Heart right ventricle (tissue), 16 donors: ENCODE results near the gene FRMD6. TPM values are rescaled to one million over a fixed set of nuclear protein-coding genes. Genes with fewer than 3 reads are reported as not detected.

Source experiments
- ATAC-seq, 8 donors: fragments of 200-7000 bp; cut with Tn5 transposase; one replicate each; pipeline ENCODE4 v1.9.1; 2020; ENCODE audit warnings: mild to moderate bottlenecking in 8 of 8, moderate library complexity in 8 of 8, moderate number of reproducible peaks in 1 of 8
- DNase-seq, 2 donors: peaks; one replicate each; pipeline ENCODE4 v3.0.0-alpha.2; 2020
- H3K27ac ChIP-seq, 10 donors: fragments of 200-600 bp; sonication (generic) in 2 of 10; one replicate each; pipeline versions ENCODE4 v1.5.0 to v1.8.0; 2020 to 2022; ENCODE audit warnings: mild to moderate bottlenecking in 3 of 10
- H3K27me3 ChIP-seq, 7 donors: fragments of 200-600 bp; one replicate each; pipeline ENCODE4 v1.8.0; 2021 to 2022; ENCODE audit warnings: mild to moderate bottlenecking in 2 of 7
- H3K36me3 ChIP-seq, 9 donors: fragments of 200-600 bp; sonication (generic) in 1 of 9; one replicate each; pipeline versions ENCODE4 v1.5.0 to v1.8.0; 2020 to 2022; ENCODE audit warnings: mild to moderate bottlenecking in 2 of 9
- H3K4me1 ChIP-seq, 9 donors: fragments of 200-600 bp; sonication (generic) in 1 of 9; one replicate each; pipeline versions ENCODE4 v1.5.0 to v1.8.0; 2020 to 2022; ENCODE audit warnings: mild to moderate bottlenecking in 4 of 9
- H3K4me3 ChIP-seq, 10 donors: fragments of 200-600 bp; sonication (generic) in 2 of 10; one replicate each; pipeline versions ENCODE4 v1.5.0 to v1.8.0; 2020 to 2022; ENCODE audit warnings: mild to moderate bottlenecking in 7 of 10, moderate library complexity in 2 of 10
- H3K9me3 ChIP-seq, 11 donors: fragments of 200-600 bp in 10 of 11; sonication (generic) in 2 of 11; one replicate each; pipeline versions ENCODE4 v1.5.0 to v1.8.0; 2013 to 2022; ENCODE audit warnings: mild to moderate bottlenecking in 2 of 11, control low read depth in 1 of 11, moderate library complexity in 1 of 11
- WGBS, 2 donors: extraction: QIAGEN DNeasy Blood & Tissue Kit; methylation state at CpG; one replicate each; pipeline ENCODE4 v1.1.7; 2013; ENCODE audit warnings: inconsistent platforms in 1 of 2; 5-methylcytosine and 5-hydroxymethylcytosine counted together
- intact Hi-C, 10 donors: fragments of 100-400 bp; cut with DNase I; formaldehyde crosslinking; loops; one replicate each; pipeline versions ENCODE4 v1.11.1 to v1.14.2; 2022
- polyA plus RNA-seq, 2 donors: library from polyadenylated mRNA; stranded (reverse); fragments of 200-250 nt; gene quantifications; one replicate each; pipeline ENCODE4 v1.2.3, GENCODE V29; 2013
- total RNA-seq, 10 donors: library from RNA; stranded (reverse); fragmentation: NEBNext Ultra II Directional in 3 of 10; extraction: Animal tissue kit (Norgen Biotek cat#: 25700) in 3 of 10; gene quantifications; one replicate each; pipeline versions ENCODE4 v1.2.1 to v1.2.4, GENCODE V29; 2021 to 2023
- TF ChIP-seq, protein P1 (sequence below), 9 donors: fragments of 200-600 bp; sonication (generic) in 2 of 9; IDR thresholded peaks; one replicate each; pipeline versions ENCODE4 v1.5.0 to v1.8.0; 2021 to 2022; ENCODE audit warnings: antibody characterized with exemption in 9 of 9, mild to moderate bottlenecking in 5 of 9, moderate library complexity in 1 of 9
- donor health status: Arrhythmogenic right ventricular cardiomyopathy.
- donor health status: ischemic (EF 13 %, LVEDD 7.1; RV severe dilation, severe dysfunction).
- donor health status: healthy with polysubstance abuse.
- donor health status: DM: no; HTN: yes; CAD: no.
- donor health status: DM: no; HTN: no; CAD: no.
- donor health status: ischemic (EF 25% LVEDD 6.9; RV normal size, moderate dysfunction).
- donor health status: ischemic (EF 25% LVEDD 5.7; RV mildly dilated, moderate dysfunction).
- donor health status: healthy.
- donor health status: DM: yes; HTN: yes; CAD: no.
- donor health status: Ischemic cardiomyopathy.
- donor health status: ischemic (EF 35%, LVEDD 5.7; RV mildly dilated, moderate dysfunction).
- donor health status: nonischemic (EF 11% LVEDD 7.7; RV severe dilation, severe dysfunction).
- donor health status: DM: yes; HTN: yes; CAD: no.
- donor health status: PGD.
- donor health status: ischemic (EF 29% LVEDD 5.4; RV normal size, mild dysfunction).
- donor health status: nonischemic (EF 23%, LVEDD 6.1; RV moderate dilation, normal function).

FRMD6 gene
- total and polyA plus RNA-seq, 12 donors, result 2.2 to 14.2 (median 6.6) TPM

DNA sequence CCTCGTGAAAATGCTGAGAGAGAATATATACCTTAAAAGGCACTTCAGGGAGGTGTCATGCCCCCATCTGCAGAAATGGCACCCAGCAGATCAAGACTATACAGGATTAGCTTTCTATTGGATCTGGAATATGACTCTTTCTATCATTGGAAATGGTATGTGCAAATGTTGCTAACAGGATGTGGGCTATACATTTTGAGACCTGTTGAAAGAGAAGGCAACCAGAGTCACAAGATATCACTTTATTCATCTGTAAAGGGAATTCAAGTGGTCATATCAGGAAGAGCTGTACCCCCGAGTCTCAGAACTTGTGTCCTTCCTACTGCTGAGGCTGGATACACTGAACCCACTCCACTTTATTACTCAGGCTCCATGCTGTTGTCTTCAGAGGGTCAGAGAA, 46.1 kb upstream of the FRMD6 start:
- Histone ChIP-seq H3K36me3 (no peaks in the 10 kb centered on the region), H3K27me3 (no peaks in the 10 kb centered on the region), H3K27ac (no peak overlapping the region), H3K4me1 (no peaks in the 10 kb centered on the region), H3K4me3 (no peak overlapping the region), H3K9me3 (no peaks in the 10 kb centered on the region)
- TF ChIP-seq, protein P1, sequence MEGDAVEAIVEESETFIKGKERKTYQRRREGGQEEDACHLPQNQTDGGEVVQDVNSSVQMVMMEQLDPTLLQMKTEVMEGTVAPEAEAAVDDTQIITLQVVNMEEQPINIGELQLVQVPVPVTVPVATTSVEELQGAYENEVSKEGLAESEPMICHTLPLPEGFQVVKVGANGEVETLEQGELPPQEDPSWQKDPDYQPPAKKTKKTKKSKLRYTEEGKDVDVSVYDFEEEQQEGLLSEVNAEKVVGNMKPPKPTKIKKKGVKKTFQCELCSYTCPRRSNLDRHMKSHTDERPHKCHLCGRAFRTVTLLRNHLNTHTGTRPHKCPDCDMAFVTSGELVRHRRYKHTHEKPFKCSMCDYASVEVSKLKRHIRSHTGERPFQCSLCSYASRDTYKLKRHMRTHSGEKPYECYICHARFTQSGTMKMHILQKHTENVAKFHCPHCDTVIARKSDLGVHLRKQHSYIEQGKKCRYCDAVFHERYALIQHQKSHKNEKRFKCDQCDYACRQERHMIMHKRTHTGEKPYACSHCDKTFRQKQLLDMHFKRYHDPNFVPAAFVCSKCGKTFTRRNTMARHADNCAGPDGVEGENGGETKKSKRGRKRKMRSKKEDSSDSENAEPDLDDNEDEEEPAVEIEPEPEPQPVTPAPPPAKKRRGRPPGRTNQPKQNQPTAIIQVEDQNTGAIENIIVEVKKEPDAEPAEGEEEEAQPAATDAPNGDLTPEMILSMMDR (IDR thresholded peaks at IDR 0.05), result no peak
- WGBS, 2 donors, result 86 to 90% methylated on average over 2 of the region's 2 CpGs
- no peak for DNase-seq
- no peak for ATAC-seq
- intact Hi-C loops, result no loop called here

DNA sequence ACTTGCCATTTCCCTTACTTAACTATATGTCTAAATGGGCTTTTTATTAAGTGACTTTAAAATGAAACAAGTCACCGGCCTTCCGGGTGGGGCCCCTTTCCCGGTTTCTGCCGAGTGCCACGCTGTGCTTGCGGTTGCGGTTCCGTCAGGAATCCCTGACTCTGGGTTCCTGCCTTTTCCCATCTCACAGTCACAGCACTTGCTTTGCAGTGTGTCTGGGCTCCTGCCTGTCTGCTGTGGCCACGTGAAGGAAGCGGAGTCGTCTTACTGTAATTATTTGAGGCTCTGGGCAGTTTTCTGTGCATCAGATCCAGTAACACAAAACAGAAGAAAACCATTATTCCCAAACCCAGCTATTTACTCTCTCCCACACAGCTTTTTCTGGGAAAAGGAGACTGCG, 44.0 kb upstream of the FRMD6 start:
- 83 to 85% methylated on average over 12 of the region's 12 CpGs for WGBS, 2 donors
- no peak overlapping the region for H3K27ac ChIP-seq
- H3K4me3 ChIP-seq, result no peak overlapping the region
- ATAC-seq (no peak), DNase-seq (no peak)
- no peaks in the 10 kb centered on the region for H3K9me3 ChIP-seq
- intact Hi-C loops, result no loop called here
- H3K36me3 ChIP-seq, result no peaks in the 10 kb centered on the region
- no peaks in the 10 kb centered on the region for H3K27me3 ChIP-seq
- TF ChIP-seq, protein P1 (IDR thresholded peaks at IDR 0.05), result no peak
- no peaks in the 10 kb centered on the region for H3K4me1 ChIP-seq

DNA sequence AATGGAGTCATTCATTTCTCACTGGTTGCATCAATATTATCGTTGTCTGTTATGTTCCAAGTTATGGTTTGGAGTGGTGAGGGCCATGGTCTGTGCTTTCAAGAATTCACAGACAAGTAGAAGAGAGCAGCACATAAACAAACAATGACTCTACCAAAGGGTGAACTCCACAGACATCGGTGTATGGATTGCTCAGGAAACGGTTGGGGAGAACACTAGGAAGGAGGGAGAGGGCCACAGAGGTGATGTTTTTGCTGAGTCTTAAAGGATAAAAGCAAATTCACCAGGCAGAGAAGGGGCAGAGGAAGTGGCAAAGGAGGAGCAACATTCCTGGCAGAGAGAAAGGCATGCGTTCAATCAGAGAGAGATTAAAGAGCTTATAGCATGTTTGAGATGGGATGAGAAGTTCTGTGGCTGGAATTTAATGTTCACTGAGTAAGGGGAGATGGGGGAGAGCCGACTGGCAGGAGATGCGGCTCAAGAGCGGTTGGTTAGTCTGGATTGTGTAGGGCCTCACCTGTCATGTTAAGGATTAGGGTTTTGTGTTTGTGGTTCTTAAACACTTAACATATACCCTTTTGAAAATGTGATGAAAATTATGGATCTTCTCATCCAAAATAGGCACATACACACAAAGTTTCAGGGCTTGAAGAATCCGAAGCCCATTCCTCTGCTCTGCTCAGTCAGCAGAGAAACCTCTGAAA, 42.3 kb upstream of the FRMD6 start:
- DNase-seq (no peak), ATAC-seq (no peak)
- H3K9me3 ChIP-seq, result no peaks in the 10 kb centered on the region
- no peaks in the 10 kb centered on the region for H3K4me1 ChIP-seq
- TF ChIP-seq, protein P1 (IDR thresholded peaks at IDR 0.05), result no peak
- no peaks in the 10 kb centered on the region for H3K27me3 ChIP-seq
- 60 to 66% methylated on average over 8 of the region's 8 CpGs for WGBS, 2 donors
- H3K36me3 ChIP-seq, result no peaks in the 10 kb centered on the region
- no peak overlapping the region for H3K27ac ChIP-seq
- H3K4me3 ChIP-seq, result no peak overlapping the region
- intact Hi-C loops, result no loop called here

DNA sequence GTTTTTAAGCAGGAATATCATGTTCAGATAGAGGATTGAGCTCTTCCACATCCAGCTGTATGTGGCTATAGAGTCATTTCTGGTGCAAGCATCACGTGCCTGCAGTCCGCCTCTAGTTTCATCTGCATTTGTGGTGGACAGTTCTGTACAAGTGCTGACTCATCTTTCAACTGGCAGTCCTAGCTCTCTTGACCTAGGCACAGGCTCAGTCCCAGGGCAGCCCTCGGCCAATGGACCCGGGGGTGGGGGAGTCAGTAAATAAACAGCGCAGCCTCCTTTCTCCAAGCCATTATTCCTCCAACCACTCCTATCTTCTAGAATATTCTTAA, 41.8 kb upstream of the FRMD6 start:
- Histone ChIP-seq H3K4me3 (no peak overlapping the region), H3K27me3 (no peaks in the 10 kb centered on the region), H3K9me3 (no peaks in the 10 kb centered on the region), H3K4me1 (no peaks in the 10 kb centered on the region), H3K36me3 (no peaks in the 10 kb centered on the region), H3K27ac (no peak overlapping the region)
- TF ChIP-seq, protein P1 (IDR thresholded peaks at IDR 0.05), result no peak
- DNase-seq (no peak), ATAC-seq (no peak)
- 92 to 95% methylated on average over 5 of the region's 5 CpGs for WGBS, 2 donors
- intact Hi-C loops, result no loop called here
